ENCODE data around the gene TJAP1.

DNA sequence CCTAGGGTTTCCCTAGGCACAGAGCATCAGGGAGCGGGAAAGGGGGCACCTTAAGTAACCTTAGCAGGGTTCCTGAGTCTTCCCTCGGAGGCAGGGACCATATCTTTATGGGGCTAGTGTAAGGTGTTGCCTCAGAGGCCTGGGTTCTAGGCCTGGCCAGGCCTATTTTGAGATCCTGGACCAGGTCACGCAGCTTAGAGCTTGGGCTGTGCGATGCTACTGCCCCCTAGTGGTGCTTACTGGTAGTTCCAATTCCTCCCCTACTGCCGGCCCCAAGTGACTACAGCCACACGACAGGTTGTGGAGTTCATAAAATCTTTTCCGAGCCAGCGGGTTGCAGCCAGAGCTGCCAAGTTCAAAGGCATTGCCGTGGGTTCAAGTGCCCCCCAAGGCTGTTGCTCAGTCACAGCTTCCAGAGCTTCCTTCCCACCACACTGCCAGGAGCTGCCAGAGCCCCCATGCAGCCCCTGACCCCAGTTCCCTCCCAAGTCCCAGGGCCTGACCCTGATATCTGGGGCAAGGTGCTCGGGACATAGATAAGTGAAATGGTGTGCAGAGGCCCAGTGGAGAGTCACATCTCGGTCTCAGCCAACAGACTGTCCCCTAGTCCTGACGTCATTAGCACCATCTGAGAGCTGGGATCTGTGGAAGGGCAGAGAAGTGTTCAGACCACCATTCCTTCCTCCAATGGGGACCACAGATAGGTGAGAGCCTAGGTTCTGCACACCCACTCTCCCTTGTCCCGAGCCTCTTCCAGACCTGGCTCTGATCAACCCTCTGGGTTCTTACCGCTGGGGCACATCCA, 29.5 kb downstream of the TJAP1 start:
- TF ChIP-seq CTCF (IDR thresholded peaks at IDR 0.05; ENCODE audit: poor library complexity, severe bottlenecking) = peak; percentile 96
- TF ChIP-seq POLR2AphosphoS5 (IDR thresholded peaks at IDR 0.05) = no peak
- no peak for TF ChIP-seq REST (IDR thresholded peaks at IDR 0.05; ENCODE audit: borderline replicate concordance)
- no peak for TF ChIP-seq EZH2 (IDR thresholded peaks at IDR 0.05; ENCODE audit: borderline replicate concordance, insufficient read depth, low read length, poor library complexity, severe bottlenecking)
- TF ChIP-seq EP300 (conservative IDR thresholded peaks at IDR 0.05; ENCODE audit: poor library complexity, severe bottlenecking) = no peak
- TF ChIP-seq RAD21 (conservative IDR thresholded peaks at IDR 0.05) = peak; percentile 90
- TF ChIP-seq TAF1 (IDR thresholded peaks at IDR 0.05; ENCODE audit: low read depth) = no peak
